GM12892 (cell line): ENCODE measurements around the gene SMYD1.

Experiments used
- DNase-seq: peaks from one replicate; pipeline ENCODE4 v3.0.0; 2011; ENCODE audit not compliant: insufficient read length
- FAIRE-seq: peaks from 2 replicates; lab custom pipeline; 2011; peaks lifted over from hg19 to GRCh38; lab: Jason Lieb, UNC
- POLR2A ChIP-seq: IDR thresholded peaks from 2 replicates; pipeline ENCODE4 v1.6.1; 2011; ENCODE audit warnings: low read depth, low read length, control low read depth
- POLR2AphosphoS5 ChIP-seq: IDR thresholded peaks from 2 replicates; pipeline ENCODE4 v1.6.1; 2011; ENCODE audit warnings: low read depth, low read length, control low read depth
- TAF1 ChIP-seq: IDR thresholded peaks from 2 replicates; pipeline ENCODE4 v1.6.1; 2011; ENCODE audit warnings: low read depth, mild to moderate bottlenecking, control low read depth, low read length, borderline replicate concordance

Gene SMYD1

GRCh38 chr2:88115825-88116518, 48.3 kb downstream of the SMYD1 start:
- DNase-seq, result no peak
- TF ChIP-seq POLR2AphosphoS5, result no peak
- no peak for TF ChIP-seq POLR2A
- TF ChIP-seq TAF1, result no peak
- FAIRE-seq, result no peak

- TF ChIP-seq POLR2A (no peak), TAF1 (no peak), POLR2AphosphoS5 (no peak)
- no peak for DNase-seq
- FAIRE-seq, result no peak
Observed at GRCh38 chr2:88116669-88117432, 49.2 kb downstream of the SMYD1 start.

- FAIRE-seq, result no peak
Observed at GRCh38 chr2:88117973-88118372, 50.3 kb downstream of the SMYD1 start.

GRCh38 chr2:88121678-88122077, 54.1 kb downstream of the SMYD1 start:
- DNase-seq (no peak), FAIRE-seq (no peak)
- no peak for TF ChIP-seq POLR2AphosphoS5
- TF ChIP-seq POLR2A, result no peak
- TF ChIP-seq TAF1, result no peak

More at GRCh38 chr2:88117973-88118372, 50.3 kb downstream of the SMYD1 start:
- TF ChIP-seq POLR2A (no peak), POLR2AphosphoS5 (no peak), TAF1 (no peak)
- no peak for DNase-seq

GRCh38 chr2:88122141-88122884, 54.7 kb downstream of the SMYD1 start:
- DNase-seq, result no peak
- TF ChIP-seq TAF1 (no peak), POLR2AphosphoS5 (no peak), POLR2A (no peak)
- FAIRE-seq, result no peak

GRCh38 chr2:88123164-88123974, 55.7 kb downstream of the SMYD1 start:
- no peak for TF ChIP-seq TAF1
- no peak for TF ChIP-seq POLR2AphosphoS5
- TF ChIP-seq POLR2A, result no peak
- no peak for DNase-seq
- no peak for FAIRE-seq

GRCh38 chr2:88123975-88124917, 56.6 kb downstream of the SMYD1 start:
- no peak for FAIRE-seq

GRCh38 chr2:88125344-88125923, 57.8 kb downstream of the SMYD1 start:
- TF ChIP-seq POLR2A (no peak), TAF1 (no peak), POLR2AphosphoS5 (no peak)
- no peak for FAIRE-seq
- DNase-seq, result no peak

More at GRCh38 chr2:88123975-88124917, 56.6 kb downstream of the SMYD1 start:
- TF ChIP-seq POLR2A, result no peak
- TF ChIP-seq TAF1, result no peak
- no peak for TF ChIP-seq POLR2AphosphoS5
- no peak for DNase-seq

- FAIRE-seq, result no peak
Observed at GRCh38 chr2:88125924-88126771, 58.5 kb downstream of the SMYD1 start.

More at GRCh38 chr2:88125924-88126771, 58.5 kb downstream of the SMYD1 start:
- DNase-seq, result no peak
- TF ChIP-seq POLR2AphosphoS5 (no peak), TAF1 (no peak), POLR2A (no peak)
